Omental fat pad (tissue), 4 donors: ENCODE measurements around the gene CCSAP. TPM values are rescaled to one million over a fixed set of nuclear protein-coding genes. Genes with fewer than 3 reads are reported as not detected.

Experiments used
- ATAC-seq: fragments of 150-250 bp; one replicate; pipeline ENCODE4 v1.9.1; 2016; ENCODE audit warnings: mild to moderate bottlenecking, moderate library complexity; ENCODE audit not compliant: low FRiP score
- DNase-seq: peaks from one replicate; pipeline ENCODE4 v3.0.0-alpha.2; 2019; ENCODE audit warnings: low spot score
- total RNA-seq, 4 donors: library from RNA; depleted of rRNA; stranded (reverse); fragments of >200 nt; gene quantifications; one replicate each; pipeline ENCODE4 v1.1.0, GENCODE V29; 2016
- TF ChIP-seq, protein P1 (sequence below), 3 donors: fragments of 450-650 bp; IDR thresholded peaks; one replicate each; pipeline ENCODE4 v1.5.1; 2016 to 2017; ENCODE audit warnings: antibody characterized with exemption in 3 of 3, mild to moderate bottlenecking in 3 of 3, moderate library complexity in 2 of 3

The CCSAP gene
- total RNA-seq, 4 donors from 2014 or later = 2.5 to 6.0 (median 4.4) TPM

DNA sequence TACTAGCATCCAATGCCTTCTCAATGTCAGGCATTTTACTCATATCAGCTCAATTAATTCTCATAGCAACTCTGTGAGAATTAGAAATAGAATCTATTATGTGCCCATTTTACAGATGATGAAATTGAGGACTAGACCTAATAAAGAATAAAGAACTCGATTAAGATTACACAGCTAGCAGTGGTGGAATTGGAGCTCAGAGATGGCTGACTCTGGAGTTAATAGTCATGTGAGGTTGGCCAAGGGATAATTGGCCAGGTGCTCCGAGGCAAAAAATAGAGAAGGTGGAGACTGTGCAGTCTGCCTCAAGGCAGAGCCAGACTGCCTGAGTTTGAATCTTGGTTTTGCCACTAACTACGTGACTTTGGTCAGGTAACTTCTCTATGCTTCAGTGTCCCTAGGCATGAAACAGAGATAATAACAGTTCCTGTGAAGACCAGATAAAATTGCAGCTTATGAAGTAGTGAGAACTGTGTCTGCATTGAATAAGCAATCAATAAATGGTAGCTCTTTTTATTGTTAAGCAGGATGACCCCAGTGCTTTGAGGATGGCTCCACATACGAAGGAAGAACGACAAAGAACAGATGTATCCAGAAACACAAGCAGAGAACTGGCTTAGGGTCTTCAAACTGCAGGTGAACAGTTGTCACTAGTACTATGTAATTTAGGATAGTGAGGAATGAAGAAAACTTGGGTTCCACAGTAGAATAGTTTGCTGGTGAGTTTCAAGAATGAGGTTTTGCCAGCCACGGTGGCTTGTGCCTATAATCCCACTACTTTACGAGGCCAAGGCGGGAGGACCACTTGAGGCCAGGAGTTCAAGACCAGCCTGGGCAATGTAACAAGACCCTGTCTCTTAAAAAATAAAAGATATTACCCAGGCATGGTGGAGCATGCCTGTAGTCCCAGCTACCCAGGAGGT lies 6.9 kb upstream of the CCSAP start:
- DNase-seq (no peak), ATAC-seq (no peak)
- TF ChIP-seq, protein P1, sequence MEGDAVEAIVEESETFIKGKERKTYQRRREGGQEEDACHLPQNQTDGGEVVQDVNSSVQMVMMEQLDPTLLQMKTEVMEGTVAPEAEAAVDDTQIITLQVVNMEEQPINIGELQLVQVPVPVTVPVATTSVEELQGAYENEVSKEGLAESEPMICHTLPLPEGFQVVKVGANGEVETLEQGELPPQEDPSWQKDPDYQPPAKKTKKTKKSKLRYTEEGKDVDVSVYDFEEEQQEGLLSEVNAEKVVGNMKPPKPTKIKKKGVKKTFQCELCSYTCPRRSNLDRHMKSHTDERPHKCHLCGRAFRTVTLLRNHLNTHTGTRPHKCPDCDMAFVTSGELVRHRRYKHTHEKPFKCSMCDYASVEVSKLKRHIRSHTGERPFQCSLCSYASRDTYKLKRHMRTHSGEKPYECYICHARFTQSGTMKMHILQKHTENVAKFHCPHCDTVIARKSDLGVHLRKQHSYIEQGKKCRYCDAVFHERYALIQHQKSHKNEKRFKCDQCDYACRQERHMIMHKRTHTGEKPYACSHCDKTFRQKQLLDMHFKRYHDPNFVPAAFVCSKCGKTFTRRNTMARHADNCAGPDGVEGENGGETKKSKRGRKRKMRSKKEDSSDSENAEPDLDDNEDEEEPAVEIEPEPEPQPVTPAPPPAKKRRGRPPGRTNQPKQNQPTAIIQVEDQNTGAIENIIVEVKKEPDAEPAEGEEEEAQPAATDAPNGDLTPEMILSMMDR (IDR thresholded peaks at IDR 0.05) = no peak

DNA sequence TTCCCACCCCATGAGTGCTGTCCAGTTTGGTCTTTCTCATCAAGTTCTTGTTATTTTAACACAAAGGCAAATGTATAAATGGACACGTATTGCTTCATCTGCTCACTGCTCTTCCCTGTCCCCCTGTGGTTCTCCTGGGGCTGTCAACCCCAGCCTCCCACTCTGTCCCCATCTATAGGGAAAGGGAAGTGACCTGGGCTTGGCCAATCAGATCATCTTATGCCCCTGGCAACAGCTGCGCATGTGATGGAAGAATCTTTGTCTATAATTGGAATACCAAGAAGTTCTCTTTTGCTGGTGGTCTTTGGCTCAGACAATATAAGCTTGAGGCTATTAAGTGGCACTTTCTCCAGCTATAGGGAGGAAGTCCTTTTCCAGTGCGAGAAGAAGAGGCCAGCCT lies 4.7 kb upstream of the CCSAP start:
- ATAC-seq (no peak), DNase-seq (no peak)
- TF ChIP-seq, protein P1 (IDR thresholded peaks at IDR 0.05) = no peak

DNA sequence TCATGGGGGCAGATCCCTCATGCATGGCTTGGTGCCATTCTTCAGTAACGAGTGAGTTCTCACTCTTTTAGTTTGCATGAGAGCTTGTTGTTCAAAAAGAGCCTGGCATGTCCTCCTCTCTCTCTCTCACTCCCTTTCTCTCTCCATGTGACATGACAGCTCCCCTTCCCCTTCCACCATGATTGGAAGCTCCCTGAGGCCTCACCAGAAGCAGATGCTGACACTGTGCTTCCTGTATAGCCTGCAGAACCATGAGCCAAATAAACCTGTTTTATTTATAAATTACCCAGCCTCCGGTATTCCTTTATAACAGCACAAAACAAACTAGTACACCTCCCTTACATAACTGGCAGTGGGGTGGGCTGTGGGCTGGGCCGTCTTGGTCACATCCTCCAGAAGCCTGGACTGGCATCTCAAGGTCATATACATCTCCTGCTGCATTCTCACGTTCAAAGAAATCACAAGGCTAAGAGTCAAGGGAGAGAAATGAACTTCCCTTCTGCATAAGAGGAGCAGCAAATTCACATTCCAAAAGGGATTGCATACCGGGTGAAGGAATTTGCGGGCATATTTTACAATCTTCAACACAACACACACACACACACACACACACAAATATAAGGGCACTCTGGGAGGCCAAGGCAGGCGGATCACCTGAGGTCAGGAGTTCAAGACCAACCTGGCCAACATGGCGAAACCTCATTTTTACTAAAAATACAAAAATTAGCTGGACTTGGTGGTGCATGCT lies 2.3 kb upstream of the CCSAP start:
- TF ChIP-seq, protein P1 (IDR thresholded peaks at IDR 0.05) = no peak
- no peak for ATAC-seq
- DNase-seq = no peak

DNA sequence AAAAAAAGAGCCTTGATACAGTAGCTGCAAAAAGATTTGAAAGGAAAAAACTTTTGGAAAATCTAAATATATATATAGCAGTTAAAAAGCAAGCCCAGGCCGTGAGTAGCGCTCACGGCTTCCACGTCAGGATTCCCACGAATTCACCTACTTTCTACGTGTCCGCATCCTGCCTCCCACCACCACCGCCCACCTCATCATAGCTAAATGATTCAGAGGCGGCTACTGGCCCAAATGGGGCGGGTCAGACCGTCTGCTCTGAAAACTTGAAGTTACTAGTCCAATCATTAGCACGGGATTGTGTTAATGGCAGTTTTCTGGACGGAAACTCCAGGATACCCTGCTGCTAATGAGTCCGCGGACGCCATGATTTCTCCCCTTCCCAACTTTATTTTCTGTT lies 1.3 kb upstream of the CCSAP start:
- ATAC-seq (no peak), DNase-seq (no peak)
- TF ChIP-seq, protein P1 (IDR thresholded peaks at IDR 0.05) = no peak

DNA sequence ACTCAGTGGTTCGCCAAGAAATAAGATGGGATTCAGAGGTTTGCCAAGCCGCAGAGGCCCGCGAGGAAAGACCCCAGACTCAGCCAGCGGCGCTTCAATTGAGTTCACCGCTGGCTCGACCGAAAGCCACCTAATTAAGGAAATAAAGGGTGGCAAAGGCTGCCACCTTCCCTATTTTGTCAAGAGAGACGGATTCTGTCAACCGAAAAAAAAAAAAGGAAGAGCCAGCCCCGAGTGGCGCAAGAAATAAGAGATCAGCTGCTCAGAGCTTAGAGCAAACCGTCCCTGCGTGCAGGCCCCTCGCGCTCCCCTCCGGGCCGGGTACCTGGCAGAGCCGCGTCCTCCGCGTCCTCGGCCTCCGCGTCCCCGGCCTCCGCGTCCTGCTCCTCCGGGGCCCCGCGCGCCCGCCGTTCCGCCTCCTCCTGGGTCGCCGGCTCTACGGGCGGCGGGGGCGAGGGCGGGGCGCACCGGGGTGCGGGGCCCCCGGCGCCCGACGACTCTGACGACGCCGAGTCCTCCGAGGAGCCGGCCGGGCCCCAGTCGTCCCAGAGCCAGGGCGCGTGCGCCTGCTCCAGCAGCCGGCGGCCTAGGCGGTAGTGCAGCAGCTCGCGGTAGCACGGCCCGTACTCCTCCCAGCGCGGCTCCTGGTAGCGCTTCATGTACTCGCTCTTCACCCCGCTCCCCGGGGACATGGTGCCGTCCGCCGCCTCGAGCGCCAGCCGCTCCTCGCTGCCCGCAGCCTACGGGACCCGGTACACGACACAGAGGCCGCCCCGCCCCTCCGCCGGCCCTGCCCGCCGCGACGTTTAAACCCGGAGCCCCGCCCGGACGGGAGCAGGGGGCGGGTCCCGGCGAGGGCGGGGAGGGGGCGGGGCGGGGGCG lies 832 bp downstream of the CCSAP start:
- TF ChIP-seq, protein P1 (IDR thresholded peaks at IDR 0.05) = no peak
- ATAC-seq (peak; percentile 83), DNase-seq (peak; percentile 33)

DNA sequence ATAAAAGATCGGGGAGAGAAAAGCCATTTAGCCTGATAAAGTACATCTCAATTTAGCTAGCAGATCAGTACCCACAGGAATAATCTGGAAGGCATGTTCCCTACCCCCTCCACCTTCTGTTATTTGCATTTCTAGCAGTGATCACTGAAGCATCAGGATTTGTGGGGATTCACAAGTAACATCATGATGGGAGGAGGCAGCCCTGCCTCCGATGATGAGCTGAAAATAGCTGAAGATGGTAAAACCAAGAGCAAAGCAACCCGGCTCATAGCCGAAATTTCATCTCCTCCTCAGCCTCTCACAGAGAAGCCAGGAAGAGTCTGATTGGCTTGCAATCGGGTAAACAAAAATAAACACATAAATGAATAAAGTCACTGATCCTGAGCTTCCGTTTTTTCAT lies 2.4 kb downstream of the CCSAP start:
- TF ChIP-seq, protein P1 (IDR thresholded peaks at IDR 0.05) = no peak
- DNase-seq (no peak), ATAC-seq (no peak)
